K562 (cell line): ENCODE results near the gene SRCAP. TPM values are rescaled to one million over a fixed set of nuclear protein-coding genes. Genes with fewer than 3 reads are reported as not detected.

Experiments
- BRD4 ChIP-seq: fragments of 200-600 bp; sonication (generic); IDR thresholded peaks from 2 replicates; pipeline ENCODE4 v1.6.1; 2017; ENCODE audit warnings: inconsistent platforms
- CHD1 ChIP-seq: fragments of 200-600 bp; sonication (generic); IDR thresholded peaks from one replicate; pipeline ENCODE4 v1.6.1; 2012; ENCODE audit warnings: mild to moderate bottlenecking, moderate library complexity, low read length, inconsistent platforms
- CREB3L1 ChIP-seq: fragments of 450-650 bp; IDR thresholded peaks from 2 replicates; pipeline ENCODE4 v1.6.1; 2014; ENCODE audit warnings: low read depth, mild to moderate bottlenecking, moderate library complexity, borderline replicate concordance
- DMBX1 ChIP-seq: fragments of 250-450 bp; sonication (Bioruptor Pico); IDR thresholded peaks from 2 replicates; pipeline ENCODE4 v1.8.0; 2022; ENCODE audit warnings: inconsistent platforms, mild to moderate bottlenecking, moderate library complexity, borderline replicate concordance
- ERF ChIP-seq: fragments of 450-650 bp; formaldehyde crosslinking; IDR thresholded peaks from 2 replicates; pipeline ENCODE4 v1.4.0; 2020; ENCODE audit warnings: mild to moderate bottlenecking, mixed read lengths
- FOXP1 ChIP-seq: sonication (generic); formaldehyde crosslinking; IDR thresholded peaks from 2 replicates; pipeline ENCODE4 v1.8.0; 2022; ENCODE audit warnings: mild to moderate bottlenecking, missing genetic modification reagents
- GATAD2A ChIP-seq: fragments of 450-650 bp; IDR thresholded peaks from 2 replicates; pipeline ENCODE4 v1.6.1; 2017
- HMGN3 ChIP-seq: IDR thresholded peaks from 2 replicates; pipeline ENCODE4 v1.6.1; 2011; ENCODE audit warnings: borderline replicate concordance, low read depth, mild to moderate bottlenecking, mixed read lengths, low read length; ENCODE audit not compliant: insufficient read length; ENCODE audit errors: extremely low read depth
- L3MBTL2 ChIP-seq: fragments of 450-650 bp; IDR thresholded peaks from 2 replicates; pipeline ENCODE4 v1.6.1; 2016; ENCODE audit warnings: mild to moderate bottlenecking, moderate library complexity
- MCM3 ChIP-seq: fragments of 450-650 bp; IDR thresholded peaks from 2 replicates; pipeline ENCODE4 v1.6.1; 2016
- MCM5 ChIP-seq: fragments of 450-650 bp; IDR thresholded peaks from 2 replicates; pipeline ENCODE4 v1.6.1; 2016; ENCODE audit warnings: low read depth
- NEUROD1 ChIP-seq: fragments of 150-350 bp; IDR thresholded peaks from 2 replicates; pipeline ENCODE4 v1.6.1; 2014; ENCODE audit warnings: borderline replicate concordance, low read length, low read depth; ENCODE audit not compliant: partially characterized antibody
- NFATC3 ChIP-seq: fragments of 450-650 bp; IDR thresholded peaks from 2 replicates; pipeline ENCODE4 v1.6.1; 2017; ENCODE audit warnings: mild to moderate bottlenecking
- PHB ChIP-seq: fragments of 250-450 bp; sonication (Bioruptor Pico); IDR thresholded peaks from 2 replicates; pipeline ENCODE4 v1.5.0; 2021
- PURB ChIP-seq: sonication (generic); formaldehyde crosslinking; IDR thresholded peaks from 2 replicates; pipeline ENCODE4 v1.9.0; 2021; ENCODE audit warnings: low read depth, mild to moderate bottlenecking, missing genetic modification reagents
- RHOXF2B ChIP-seq: fragments of 250-450 bp; sonication (Bioruptor Pico); conservative IDR thresholded peaks from 2 replicates; pipeline ENCODE4 v1.5.1; 2021
- SMARCE1 ChIP-seq: fragments of 450-650 bp; IDR thresholded peaks from 2 replicates; pipeline ENCODE4 v1.7.1; 2016; ENCODE audit warnings: mild to moderate bottlenecking
- SMC3 ChIP-seq: conservative IDR thresholded peaks from 2 replicates; pipeline ENCODE4 v1.6.1; 2011; ENCODE audit warnings: low read depth, low read length, improper control_type of control experiment; ENCODE audit not compliant: insufficient read depth
- TRIM28 ChIP-seq: fragments of 450-650 bp; IDR thresholded peaks from 2 replicates; pipeline ENCODE4 v1.6.1; 2017
- WHSC1 ChIP-seq: IDR thresholded peaks from one replicate; pipeline ENCODE4 v1.6.1; 2012; ENCODE audit warnings: low read length, control low read depth, inconsistent platforms
- XRCC5 ChIP-seq: fragments of 200-400 bp; formaldehyde crosslinking; IDR thresholded peaks from 2 replicates; pipeline ENCODE4 v1.6.1; 2017; ENCODE audit warnings: low read depth, mild to moderate bottlenecking, low read length
- ZBTB8A ChIP-seq: fragments of 450-650 bp; IDR thresholded peaks from 2 replicates; pipeline ENCODE4 v1.6.1; 2018; ENCODE audit warnings: mild to moderate bottlenecking, moderate library complexity; ENCODE audit not compliant: partially characterized antibody
- ZNF224 ChIP-seq: sonication (generic); formaldehyde crosslinking; IDR thresholded peaks from 2 replicates; pipeline ENCODE4 v1.8.0; 2022; ENCODE audit warnings: mild to moderate bottlenecking, missing genetic modification reagents
- ZNF395 ChIP-seq: fragments of 200-800 bp; sonication (Bioruptor generic); IDR thresholded peaks from 2 replicates; pipeline ENCODE4 v1.6.1; 2017; ENCODE audit warnings: missing genetic modification characterization, missing compliant biosample characterization
- ZNF431 ChIP-seq: sonication (generic); formaldehyde crosslinking; IDR thresholded peaks from 2 replicates; pipeline ENCODE4 v1.8.0; 2022; ENCODE audit warnings: mild to moderate bottlenecking, missing genetic modification reagents
- ZNF444 ChIP-seq: fragments of 250-450 bp; sonication (Bioruptor Pico); IDR thresholded peaks from 2 replicates; pipeline ENCODE4 v1.4.0; 2020; ENCODE audit warnings: mild to moderate bottlenecking, moderate library complexity
- ZNF644 ChIP-seq: fragments of 200-800 bp; sonication (Bioruptor generic); IDR thresholded peaks from 2 replicates; pipeline ENCODE4 v1.6.1; 2016; ENCODE audit warnings: low read depth, missing genetic modification characterization, missing compliant biosample characterization
- polyA plus RNA-seq, 8 experiments: library from polyadenylated mRNA; depleted of rRNA in 4 of 8; stranded (reverse) in 5 of 8; unstranded in 3 of 8; fragments of >200 nt; fragmentation: Nextera tagmentation in 2 of 8; fragmentation: Illumina TruSeq in 1 of 8; extraction: Ambion mirVana in 2 of 8; extraction: Trizol in 1 of 8; gene quantifications; 2 replicates each; pipeline versions ENCODE4 v1.2.1 to v1.2.3, GENCODE V29; 2011 to 2014; ENCODE audit warnings: inconsistent platforms in 1 of 8, missing spikeins in 1 of 8
- total RNA-seq, 7 experiments: library from RNA; depleted of rRNA in 6 of 7; stranded (reverse); fragments of >200 nt in 6 of 7; fragmentation: Illumina TruSeq in 2 of 7; extraction: Trizol in 2 of 7; gene quantifications; 2 replicates each; pipeline versions ENCODE4 v1.2.1 to v1.2.3, GENCODE V29; 2011 to 2021; ENCODE audit warnings: low replicate concordance in 1 of 7

SRCAP gene
- total and polyA plus RNA-seq, 9 of the 15 experiments (the other 6 are each of a cell fraction or from before 2014, with no cell fraction given), result 0.21 to 62.6 (median 5.8) TPM

DNA sequence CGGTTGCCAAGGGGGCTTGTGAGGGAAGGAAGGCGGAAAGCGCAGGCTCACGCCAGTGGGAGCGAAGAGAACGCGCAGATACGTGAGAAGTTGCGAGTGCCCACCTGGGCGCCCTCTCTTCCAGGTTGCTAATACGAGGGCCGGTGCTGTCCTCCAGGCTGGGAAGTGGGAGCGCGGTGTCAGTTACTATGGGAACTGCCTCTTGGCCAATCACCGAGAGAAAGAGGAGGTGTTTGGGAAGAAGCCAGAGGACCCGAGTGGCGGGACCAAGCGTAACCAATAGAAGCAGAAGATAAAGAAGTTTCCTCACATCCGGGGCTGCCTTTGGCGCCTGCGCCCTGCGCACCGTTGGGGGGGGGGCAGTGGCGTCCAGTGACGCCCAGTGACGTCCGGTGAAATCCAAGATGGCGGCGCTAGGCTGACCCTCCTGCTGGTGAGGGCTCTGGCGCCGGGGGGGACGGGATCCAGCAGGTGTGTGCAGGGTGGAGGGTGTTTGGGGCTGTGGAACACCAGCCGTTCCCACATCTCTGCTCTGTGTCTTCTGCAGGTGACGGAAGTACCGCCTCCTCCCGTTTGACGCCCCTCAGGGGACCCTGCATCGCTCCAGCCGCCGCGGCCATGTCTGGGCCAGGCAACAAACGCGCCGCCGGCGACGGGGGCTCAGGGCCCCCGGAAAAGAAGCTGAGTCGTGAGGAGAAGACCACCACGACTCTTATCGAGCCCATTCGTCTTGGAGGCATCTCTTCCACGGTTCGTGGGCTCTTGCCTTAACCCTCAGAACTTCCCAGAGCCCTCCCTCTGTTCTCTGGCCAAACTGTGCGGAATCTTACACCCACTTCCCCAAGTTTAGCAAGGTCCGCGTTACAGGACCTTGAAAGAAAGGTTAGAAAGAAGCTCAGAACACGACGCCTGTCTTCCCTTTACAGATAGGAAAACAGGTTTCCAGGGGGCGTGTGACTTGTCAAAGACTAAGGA, 63.2 kb downstream of the SRCAP start, which contains the start of the genes CFAP119 and RNF40 (continued):
- TF ChIP-seq NEUROD1 (peak; percentile 33), ZNF224 (CRISPR knock-in tag) (0 out of 2 replicates have a peak, but pooled peaks have one; percentile 1), PURB (CRISPR knock-in tag) (no peak), SMARCE1 (no peak), CHD1 (no peak), MCM3 (no peak), DMBX1 (no peak), RHOXF2B (CRISPR knock-in tag) (no peak), MCM5 (no peak), WHSC1 (no peak), ERF (0 out of 2 replicates have a peak, but pooled peaks have one; percentile 85), SMC3 (no peak), CREB3L1 (no peak), TRIM28 (no peak), L3MBTL2 (no peak), PHB (CRISPR knock-in tag) (no peak), GATAD2A (no peak), NFATC3 (no peak), ZNF431 (CRISPR knock-in tag) (no peak), XRCC5 (no peak), ZBTB8A (no peak), ZNF444 (CRISPR knock-in tag) (no peak), ZNF644 (tag) (no peak), FOXP1 (CRISPR knock-in tag) (no peak; the same call in none of the 2 replicates), ZNF395 (CRISPR knock-in tag) (0 out of 2 replicates have a peak, but pooled peaks have one; percentile 33), BRD4 (no peak), HMGN3 (peak; percentile 22)
